Measurements from ENCODE around the gene LATS1.
"Not testable (repeated sequence)": the region's sequence is repeated elsewhere in the genome, so short reads cannot be mapped to it uniquely, and the experiment has no call there.

LATS1 gene

DNA sequence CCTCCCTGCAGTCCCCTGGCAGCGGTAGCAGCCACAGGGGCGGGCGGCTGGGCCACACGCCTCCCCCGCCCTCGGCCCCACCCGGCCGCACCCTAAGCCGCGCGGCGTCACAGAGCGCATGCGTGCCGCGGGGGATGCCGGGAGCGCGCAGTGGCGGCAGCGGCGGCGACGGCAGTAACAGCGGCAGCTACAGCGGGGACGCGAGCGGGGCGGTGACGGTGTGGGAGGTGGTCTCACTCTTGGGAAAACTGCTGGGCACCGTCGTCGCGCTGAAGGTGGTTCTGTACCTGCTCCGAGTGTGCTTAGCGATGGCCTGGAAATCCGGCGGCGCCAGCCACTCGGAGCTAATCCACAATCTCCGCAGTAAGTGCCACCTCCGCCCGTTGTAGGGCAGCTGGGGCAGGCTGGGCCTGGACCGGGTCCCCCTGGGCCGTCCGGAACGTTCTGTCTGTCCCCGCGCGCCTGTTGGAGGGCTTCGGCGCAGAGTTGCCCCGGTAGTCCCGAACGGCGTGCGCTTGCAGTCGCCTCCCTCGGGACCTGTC lies 31.8 kb upstream of the LATS1 start, which contains the start of gene PCMT1:
Gene PCMT1, plus strand, starts transcription at position 148 of the 542 bp plus-strand sequence. Its CDS starts 161 bp downstream, at position 309.
- ChIA-PET POLR2A (no interaction called here), CTCF (interaction anchor here (1.3 kb wide), 1 partner anchor 13 kb away, joined by 3 read pairs; no protein-coding TSS in a partner anchor)
- TF ChIP-seq, protein P1, sequence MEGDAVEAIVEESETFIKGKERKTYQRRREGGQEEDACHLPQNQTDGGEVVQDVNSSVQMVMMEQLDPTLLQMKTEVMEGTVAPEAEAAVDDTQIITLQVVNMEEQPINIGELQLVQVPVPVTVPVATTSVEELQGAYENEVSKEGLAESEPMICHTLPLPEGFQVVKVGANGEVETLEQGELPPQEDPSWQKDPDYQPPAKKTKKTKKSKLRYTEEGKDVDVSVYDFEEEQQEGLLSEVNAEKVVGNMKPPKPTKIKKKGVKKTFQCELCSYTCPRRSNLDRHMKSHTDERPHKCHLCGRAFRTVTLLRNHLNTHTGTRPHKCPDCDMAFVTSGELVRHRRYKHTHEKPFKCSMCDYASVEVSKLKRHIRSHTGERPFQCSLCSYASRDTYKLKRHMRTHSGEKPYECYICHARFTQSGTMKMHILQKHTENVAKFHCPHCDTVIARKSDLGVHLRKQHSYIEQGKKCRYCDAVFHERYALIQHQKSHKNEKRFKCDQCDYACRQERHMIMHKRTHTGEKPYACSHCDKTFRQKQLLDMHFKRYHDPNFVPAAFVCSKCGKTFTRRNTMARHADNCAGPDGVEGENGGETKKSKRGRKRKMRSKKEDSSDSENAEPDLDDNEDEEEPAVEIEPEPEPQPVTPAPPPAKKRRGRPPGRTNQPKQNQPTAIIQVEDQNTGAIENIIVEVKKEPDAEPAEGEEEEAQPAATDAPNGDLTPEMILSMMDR (IDR thresholded peaks at IDR 0.05; ENCODE audit: control extremely low read depth, extremely low read depth, low read depth, missing control alignments) = no peak
- DNase-seq (ENCODE audit: extremely low spot score) = peak; percentile 95

DNA sequence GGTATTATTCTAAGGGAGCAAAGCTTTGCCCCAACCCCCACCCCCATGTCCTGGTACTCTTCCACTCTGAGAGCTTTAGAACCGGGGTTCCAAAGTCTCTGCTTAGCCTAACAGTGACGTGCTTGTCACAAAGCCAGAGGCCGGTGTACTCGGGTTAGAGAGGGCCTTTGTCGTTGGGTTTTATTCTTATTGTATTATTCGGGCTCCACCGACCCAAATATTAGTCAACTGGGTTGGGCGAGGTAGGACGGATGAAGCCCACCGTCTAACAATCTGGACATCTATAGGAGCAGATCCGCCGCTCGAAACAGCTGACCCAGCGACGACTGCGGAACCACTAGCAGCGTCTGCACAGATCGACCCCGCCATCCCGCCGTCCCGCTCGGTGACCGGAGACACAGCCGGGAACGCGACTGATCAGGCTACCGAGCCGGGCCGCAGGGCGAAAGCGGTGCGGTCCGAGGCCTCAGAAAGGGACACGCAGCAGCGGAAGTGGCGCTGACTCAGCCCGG lies 31.2 kb upstream of the LATS1 start:
- POLR2A ChIA-PET; DNase-seq (ENCODE audit: extremely low spot score): not testable (repeated sequence)
- CTCF ChIA-PET = interaction anchor here (1.0 kb wide), 1 partner anchor 10 kb away, joined by 3 read pairs; no protein-coding TSS in a partner anchor

DNA sequence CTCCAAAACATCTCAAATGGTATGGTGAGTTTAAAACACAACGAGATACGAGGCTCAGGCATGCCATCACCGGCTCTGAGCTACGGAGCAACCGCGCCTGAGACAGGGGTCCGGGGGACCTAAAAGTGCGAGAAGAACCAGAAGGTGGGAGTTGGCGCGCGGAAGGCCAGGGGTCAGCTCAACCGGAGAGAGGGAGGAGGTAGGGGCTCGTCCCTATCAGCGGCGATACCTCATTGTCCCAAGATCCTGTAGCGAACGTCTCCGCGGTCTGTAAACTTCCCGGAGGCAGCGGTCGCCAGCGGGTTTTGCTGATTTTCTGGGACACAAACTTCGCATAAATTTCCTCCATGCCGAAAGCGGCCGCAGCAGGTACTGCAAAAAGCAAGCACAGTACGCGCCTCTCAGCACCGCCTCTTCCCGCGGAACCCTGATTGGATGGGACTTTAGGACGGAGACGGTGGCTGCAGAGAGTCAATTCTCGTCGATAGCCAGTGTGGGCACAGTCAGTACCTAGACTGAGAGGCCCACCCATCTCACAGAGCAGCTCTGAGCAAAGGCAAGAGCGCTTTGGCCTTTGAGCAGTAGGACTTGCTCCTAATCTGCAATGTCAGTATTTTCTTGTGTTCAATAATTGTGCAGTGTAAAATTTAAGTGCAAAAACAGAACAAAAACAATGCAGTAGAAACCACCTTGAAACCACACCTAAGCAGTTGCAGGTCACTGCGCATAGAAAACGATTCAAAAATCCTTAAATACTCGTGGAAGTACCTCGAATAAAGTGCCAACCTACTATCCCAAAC lies 28.4 kb upstream of the LATS1 start, which contains the start of gene NUP43:
Gene NUP43, minus strand, starts transcription at position 383 of the 800 bp plus-strand sequence. Its CDS starts 34 bp downstream, at position 349.
- ChIA-PET POLR2A (interaction anchor here (0.7 kb wide), 1 partner anchor 715 kb away, joined by 4 read pairs; no protein-coding TSS in a partner anchor), CTCF (interaction anchor here (1.1 to 2.2 kb wide), 5 partner anchors 14 to 184 kb away, joined by 3 to 10 read pairs (median 4); partner anchors contain the start of gene LATS1)
- TF ChIP-seq, protein P1 (IDR thresholded peaks at IDR 0.05; ENCODE audit: control extremely low read depth, extremely low read depth, low read depth, missing control alignments) = no peak
- DNase-seq (ENCODE audit: extremely low spot score) = peak; percentile 89

DNA sequence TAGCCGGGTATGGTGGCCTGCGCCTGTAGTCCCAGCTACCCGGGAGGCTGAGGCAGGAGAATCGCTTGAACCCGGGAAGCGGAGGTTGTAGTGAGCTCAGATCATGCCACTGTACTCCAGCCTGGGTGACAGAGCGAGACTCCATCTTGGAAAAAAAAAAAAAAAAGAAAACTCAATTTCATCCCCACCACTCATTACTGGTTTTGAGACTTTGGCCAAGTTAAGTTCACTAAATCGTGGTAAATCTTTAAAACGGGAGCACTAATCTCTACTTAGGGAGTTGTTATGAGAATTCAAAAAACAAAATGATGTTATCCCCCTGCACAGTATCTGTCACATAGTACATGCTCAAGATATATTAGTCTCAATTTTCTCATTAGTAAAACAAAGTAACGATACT lies 27.4 kb upstream of the LATS1 start:
- POLR2A ChIA-PET; DNase-seq (ENCODE audit: extremely low spot score): not testable (repeated sequence)
- CTCF ChIA-PET = interaction anchor here (0.9 to 2.2 kb wide), 6 partner anchors 8 to 19 kb away, joined by 4 to 10 read pairs (median 4); no protein-coding TSS in a partner anchor

DNA sequence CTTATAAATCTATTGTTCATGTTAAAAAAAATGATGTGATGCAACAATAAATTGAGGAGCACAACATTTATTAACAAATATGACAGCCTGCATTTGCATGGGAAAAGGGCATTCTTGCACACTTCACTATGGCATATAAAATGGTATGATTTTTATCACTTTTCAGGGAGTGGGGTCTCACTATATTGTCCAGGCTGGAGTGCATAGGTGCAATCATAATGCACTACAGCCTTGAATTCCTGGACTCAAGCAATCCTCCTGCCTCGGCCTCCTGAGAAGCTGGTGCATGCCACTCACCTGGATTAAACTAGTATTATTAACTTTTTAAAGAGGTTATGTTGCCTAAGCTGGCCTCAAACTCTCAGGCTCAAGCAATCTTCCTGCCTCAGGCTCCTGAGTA lies 17.0 kb upstream of the LATS1 start:
- TF ChIP-seq, protein P1 (IDR thresholded peaks at IDR 0.05; ENCODE audit: control extremely low read depth, extremely low read depth, low read depth, missing control alignments) = no peak
- ChIA-PET POLR2A (no interaction called here), CTCF (interaction anchor here (0.9 to 1.4 kb wide), 2 partner anchors 10 to 13 kb away, joined by 4 to 5 read pairs; no protein-coding TSS in a partner anchor)
- DNase-seq (ENCODE audit: extremely low spot score) = no peak

DNA sequence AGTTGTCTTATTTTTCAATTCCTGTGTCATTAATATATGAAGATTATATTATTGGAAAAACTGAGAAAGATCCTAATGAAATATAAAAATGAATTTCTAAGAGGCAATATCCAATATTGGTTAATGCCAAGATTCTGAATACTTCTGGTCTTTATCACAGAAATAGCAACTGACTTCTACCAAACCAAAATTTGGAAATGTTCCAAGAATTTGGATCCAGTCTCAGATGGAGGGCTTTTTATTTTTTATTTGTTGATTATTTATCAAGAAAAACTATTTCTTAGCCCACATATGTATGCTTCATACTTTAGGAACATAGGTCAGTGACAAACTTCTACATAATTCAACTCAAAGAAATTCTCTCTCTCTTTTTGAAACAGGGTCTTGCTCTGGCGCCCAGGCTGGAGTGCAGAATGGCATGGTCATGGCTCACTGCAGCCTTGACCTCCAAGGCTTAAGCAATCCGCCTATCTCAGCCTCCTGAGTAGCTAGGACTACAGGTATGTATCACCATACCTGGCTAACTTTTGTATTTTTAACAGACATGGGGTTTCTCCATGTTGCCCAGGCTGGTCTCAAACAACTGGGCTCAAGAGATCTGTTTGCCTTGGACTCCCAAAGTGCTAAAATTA lies 15.3 kb upstream of the LATS1 start:
- ChIA-PET CTCF (interaction anchor here (2.0 kb wide), 1 partner anchor 12 kb away, joined by 10 read pairs; the partner anchor contains the start of gene NUP43), POLR2A (no interaction called here)
- TF ChIP-seq, protein P1 (IDR thresholded peaks at IDR 0.05; ENCODE audit: control extremely low read depth, extremely low read depth, low read depth, missing control alignments) = no peak
- DNase-seq (ENCODE audit: extremely low spot score) = no peak

DNA sequence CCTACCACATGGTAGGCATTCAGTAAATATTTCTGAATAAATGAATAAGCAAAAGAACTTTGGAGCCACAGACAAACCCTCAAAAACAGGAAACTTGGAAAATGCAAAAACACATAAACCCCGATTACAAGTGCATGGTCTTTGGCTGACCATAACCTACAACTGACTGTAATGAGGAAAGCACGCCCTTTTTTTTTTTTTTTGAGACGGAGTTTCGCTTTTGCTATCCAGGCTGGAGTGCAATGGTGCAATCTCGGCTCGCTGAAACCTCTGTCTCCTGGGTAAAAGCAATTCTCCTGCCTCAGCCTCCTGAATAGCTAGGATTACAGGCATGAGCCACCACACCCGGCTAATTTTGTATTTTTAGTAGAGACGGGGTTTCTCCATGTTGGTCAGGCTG lies 11.9 kb upstream of the LATS1 start:
- ChIA-PET POLR2A (interaction anchor here (0.6 kb wide), 1 partner anchor 121 kb away, joined by 4 read pairs; no protein-coding TSS in a partner anchor), CTCF (interaction anchor here (0.9 kb wide), 1 partner anchor 12 kb away, joined by 3 read pairs; the partner anchor contains the start of gene LATS1)
- no peak for DNase-seq (ENCODE audit: extremely low spot score)
- TF ChIP-seq, protein P1 (IDR thresholded peaks at IDR 0.05; ENCODE audit: control extremely low read depth, extremely low read depth, low read depth, missing control alignments) = no peak

Data from GM10248 (cell line).